A549 (cell line): ENCODE data around the gene LAMB1. TPM values are rescaled to one million over a fixed set of nuclear protein-coding genes. Genes with fewer than 3 reads are reported as not detected.
A peak's percentile ranks its signal among the peaks of the same experiment; 100 is the strongest.

Experiments
- ATAC-seq, 2 experiments: fragments of 200-7000 bp in 1 of 2; fragments of >200 bp in 1 of 2; cut with Nextera tagmentation in 1 of 2; cut with Tn5 transposase in 1 of 2; 3 replicates each; pipeline versions ENCODE4 v1.8.0 to v1.9.1; 2018 to 2020; ENCODE audit warnings: mild to moderate bottlenecking in 1 of 2, moderate library complexity in 1 of 2
- CTCF ChIA-PET: fragments of 300-600 bp; sonication (Branson Sonifier 250); formaldehyde crosslinking; extraction: SDS; loops from one replicate; lab custom pipeline; 2021; ENCODE audit warnings: antibody characterized with exemption, inconsistent platforms; lab: Yijun Ruan, JAX
- POLR2A ChIA-PET: fragments of 350-600 bp; formaldehyde crosslinking; extraction: SDS; loops from one replicate; lab custom pipeline; 2021; ENCODE audit warnings: antibody characterized with exemption, inconsistent platforms; lab: Yijun Ruan, JAX
- DNase-seq, 2 experiments: peaks; one replicate each; pipeline versions ENCODE4 v3.0.0 to v3.0.0-alpha.2; 2011 to 2016; ENCODE audit warnings: low read depth in 1 of 2, low spot score in 1 of 2
- FAIRE-seq: peaks from 2 replicates; lab custom pipeline; 2011; peaks lifted over from hg19 to GRCh38; lab: Jason Lieb, UNC
- H3K27ac ChIP-seq, 2 experiments: fragments of >200 bp; sonication (Bioruptor Twin); formaldehyde crosslinking; 3 replicates each; pipeline ENCODE4 v1.5.1; 2016 to 2017
- H3K4me1 ChIP-seq: fragments of >200 bp; sonication (Bioruptor Twin); formaldehyde crosslinking; 3 replicates; pipeline ENCODE4 v1.6.1; 2016
- H3K4me2 ChIP-seq: fragments of >200 bp; sonication (Bioruptor Twin); formaldehyde crosslinking; 3 replicates; pipeline ENCODE4 v1.6.1; 2016
- H3K4me3 ChIP-seq: fragments of >200 bp; sonication (Bioruptor Twin); formaldehyde crosslinking; 3 replicates; pipeline ENCODE4 v1.5.1; 2016
- H3K9me3 ChIP-seq: fragments of >200 bp; sonication (Bioruptor Twin); formaldehyde crosslinking; 3 replicates; pipeline ENCODE4 v1.6.1; 2016
- CHD4 ChIP-seq: fragments of 200-600 bp; sonication (generic); IDR thresholded peaks from 2 replicates; pipeline ENCODE4 v1.6.1; 2016; ENCODE audit warnings: antibody characterized with exemption, mild to moderate bottlenecking, borderline replicate concordance
- EHMT2 ChIP-seq: fragments of 200-600 bp; sonication (generic); IDR thresholded peaks from 2 replicates; pipeline ENCODE4 v1.6.1; 2016; ENCODE audit warnings: antibody characterized with exemption, low read depth, mild to moderate bottlenecking, moderate library complexity
- FOSL2 ChIP-seq, 2 experiments: fragments of 450-650 bp in 1 of 2; fragments of >200 bp in 1 of 2; sonication (Bioruptor Twin) in 1 of 2; formaldehyde crosslinking; IDR thresholded peaks; 2 replicates each; pipeline versions ENCODE4 v1.5.0 to v1.6.1; 2016 to 2020; ENCODE audit warnings: mild to moderate bottlenecking in 1 of 2, moderate library complexity in 1 of 2
- HOXA7 ChIP-seq: fragments of 250-450 bp; sonication (Bioruptor Pico); IDR thresholded peaks from 2 replicates; pipeline ENCODE4 v1.5.0; 2020; ENCODE audit warnings: mild to moderate bottlenecking, moderate library complexity
- JUNB ChIP-seq: fragments of >200 bp; sonication (Bioruptor Twin); formaldehyde crosslinking; IDR thresholded peaks from 2 replicates; pipeline ENCODE4 v1.6.1; 2016
- KDM1A ChIP-seq: fragments of 200-600 bp; sonication (generic); IDR thresholded peaks from 2 replicates; pipeline ENCODE4 v1.6.1; 2016; ENCODE audit warnings: low read depth, mild to moderate bottlenecking
- MAFK ChIP-seq: fragments of 450-650 bp; IDR thresholded peaks from 2 replicates; pipeline ENCODE4 v1.6.1; 2014; ENCODE audit not compliant: partially characterized antibody
- MAZ ChIP-seq: fragments of 150-350 bp; IDR thresholded peaks from 2 replicates; pipeline ENCODE4 v1.6.1; 2014; ENCODE audit warnings: antibody characterized with exemption, low read depth, low read length, borderline replicate concordance
- MYC ChIP-seq: IDR thresholded peaks from 2 replicates; pipeline ENCODE4 v1.6.1; 2012; ENCODE audit warnings: mild to moderate bottlenecking, inconsistent platforms, low read length, improper control_type of control experiment, borderline replicate concordance
- NR3C1 ChIP-seq: fragments of >200 bp; sonication (Bioruptor Twin); formaldehyde crosslinking; IDR thresholded peaks from 3 replicates; pipeline ENCODE4 v1.6.1; 2017
- PHF8 ChIP-seq: fragments of 200-600 bp; sonication (generic); IDR thresholded peaks from 2 replicates; pipeline ENCODE4 v1.6.1; 2016; ENCODE audit warnings: low read depth, mild to moderate bottlenecking, antibody characterized with exemption, moderate library complexity, borderline replicate concordance
- POLR2AphosphoS2 ChIP-seq: conservative IDR thresholded peaks from 2 replicates; pipeline ENCODE4 v1.6.1; 2012; ENCODE audit warnings: low read length, improper control_type of control experiment, inconsistent platforms
- RAD21 ChIP-seq, 2 experiments: fragments of >200 bp in 1 of 2; sonication (Bioruptor Twin) in 1 of 2; formaldehyde crosslinking in 1 of 2; IDR thresholded peaks in 1 of 2; conservative IDR thresholded peaks in 1 of 2; 2 replicates in 1 of 2; 3 replicates in 1 of 2; pipeline ENCODE4 v1.6.1; 2012 to 2018; ENCODE audit warnings: inconsistent platforms in 1 of 2
- RARB ChIP-seq: fragments of 250-450 bp; sonication (Bioruptor Pico); IDR thresholded peaks from 2 replicates; pipeline ENCODE4 v1.8.0; 2021; ENCODE audit warnings: mild to moderate bottlenecking, moderate library complexity
- RCOR1 ChIP-seq: fragments of 150-350 bp; IDR thresholded peaks from 2 replicates; pipeline ENCODE4 v1.6.1; 2014; ENCODE audit warnings: antibody characterized with exemption, low read length, low read depth
- RFX5 ChIP-seq: fragments of 450-650 bp; IDR thresholded peaks from 2 replicates; pipeline ENCODE4 v1.7.1; 2014; ENCODE audit warnings: antibody characterized with exemption, mild to moderate bottlenecking, moderate library complexity
- SMC3 ChIP-seq: fragments of >200 bp; sonication (Bioruptor Twin); formaldehyde crosslinking; IDR thresholded peaks from 3 replicates; pipeline ENCODE4 v1.6.1; 2018; ENCODE audit warnings: inconsistent platforms
- TP53 ChIP-seq: fragments of 250-450 bp; sonication (Bioruptor Pico); IDR thresholded peaks from 2 replicates; pipeline ENCODE4 v1.5.0; 2021; ENCODE audit warnings: mild to moderate bottlenecking, moderate library complexity
- ZSCAN20 ChIP-seq: fragments of 250-450 bp; sonication (Bioruptor Pico); IDR thresholded peaks from 2 replicates; pipeline ENCODE4 v1.8.0; 2022; ENCODE audit warnings: mild to moderate bottlenecking, moderate library complexity
- WGBS: methylation state at CpG from one replicate; pipeline ENCODE4 v1.1.6; 2017; ENCODE audit errors: missing lambda C conversion rate; 5-methylcytosine and 5-hydroxymethylcytosine counted together
- polyA plus RNA-seq, 4 experiments: library from polyadenylated mRNA; depleted of rRNA in 3 of 4; stranded (reverse); fragments of >200 nt; fragmentation: RNase III in 1 of 4; extraction: RNeasy Plus Mini Kit Qiagen cat#74134 plus additional on column Dnase treatment in 1 of 4; gene quantifications; 2 replicates in 3 of 4; 3 replicates in 1 of 4; pipeline ENCODE4 v1.2.3, GENCODE V29; 2011 to 2017
- TF ChIP-seq, protein P1 (sequence below): fragments of >200 bp; sonication (Bioruptor Twin); formaldehyde crosslinking; IDR thresholded peaks from 3 replicates; pipeline ENCODE4 v1.6.1; 2016
- TF ChIP-seq, protein P2 (sequence below): fragments of >200 bp; sonication (Bioruptor Twin); formaldehyde crosslinking; IDR thresholded peaks from 3 replicates; pipeline ENCODE4 v1.5.1; 2016
- TF ChIP-seq, protein P3 (sequence below): fragments of 250-450 bp; sonication (Bioruptor Pico); IDR thresholded peaks from 2 replicates; pipeline ENCODE4 v1.5.0; 2021; ENCODE audit warnings: mild to moderate bottlenecking, moderate library complexity, borderline replicate concordance

Gene LAMB1
- polyA plus RNA-seq, 2 of the 4 experiments (the other 2 are of a cell fraction): 142 to 162 TPM

DNA sequence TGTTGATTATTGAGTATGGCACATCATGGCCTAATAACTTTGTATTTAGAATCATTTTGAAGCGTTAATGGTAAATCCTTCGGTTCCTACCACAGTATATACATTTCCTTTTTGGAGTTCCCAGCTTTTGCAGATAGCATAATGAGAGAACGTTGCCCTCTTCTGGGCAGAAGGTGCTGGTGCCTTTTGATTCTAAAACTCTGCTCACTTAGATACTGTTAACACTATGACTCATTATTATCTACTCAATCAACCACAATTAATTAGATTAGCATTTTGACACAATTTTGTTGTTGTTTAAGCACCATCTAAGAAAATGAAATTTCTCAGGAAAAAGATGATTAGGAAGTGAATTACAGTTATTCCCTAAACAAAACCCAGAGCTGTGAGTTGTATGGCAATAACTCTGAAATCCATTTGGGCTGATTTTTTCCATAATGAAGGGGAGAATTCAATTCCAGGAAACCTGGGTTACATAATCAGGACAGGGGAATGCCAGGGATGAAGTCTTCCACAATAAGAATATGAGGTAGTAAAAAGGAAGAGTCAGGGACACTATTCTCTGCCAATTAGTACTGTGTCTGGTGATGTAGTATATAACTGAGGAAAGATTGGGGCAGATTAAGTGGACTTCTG lies 123.4 kb downstream of the LAMB1 start:
- Histone ChIP-seq H3K27ac (no peak overlapping the region), H3K4me3 (no peak overlapping the region), H3K4me1 (no peaks in the 10 kb centered on the region), H3K4me2 (peak overlapping the region; percentile 29; the same call in 2 of the 3 replicates), H3K9me3 (no peaks in the 10 kb centered on the region)
- TF ChIP-seq, protein P1, sequence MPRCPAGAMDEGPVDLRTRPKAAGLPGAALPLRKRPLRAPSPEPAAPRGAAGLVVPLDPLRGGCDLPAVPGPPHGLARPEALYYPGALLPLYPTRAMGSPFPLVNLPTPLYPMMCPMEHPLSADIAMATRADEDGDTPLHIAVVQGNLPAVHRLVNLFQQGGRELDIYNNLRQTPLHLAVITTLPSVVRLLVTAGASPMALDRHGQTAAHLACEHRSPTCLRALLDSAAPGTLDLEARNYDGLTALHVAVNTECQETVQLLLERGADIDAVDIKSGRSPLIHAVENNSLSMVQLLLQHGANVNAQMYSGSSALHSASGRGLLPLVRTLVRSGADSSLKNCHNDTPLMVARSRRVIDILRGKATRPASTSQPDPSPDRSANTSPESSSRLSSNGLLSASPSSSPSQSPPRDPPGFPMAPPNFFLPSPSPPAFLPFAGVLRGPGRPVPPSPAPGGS: no peak
- TF ChIP-seq SMC3 (peak; percentile 74), TP53 (CRISPR knock-in tag) (no peak), FOSL2 (IDR thresholded peaks at IDR 0.05) (no peak), FOSL2 (CRISPR knock-in tag; IDR thresholded peaks at IDR 0.05) (peak; percentile 85), EHMT2 (no peak), RAD21 (conservative IDR thresholded peaks at IDR 0.05 in 1 of 2, IDR thresholded peaks at IDR 0.05 in 1 of 2) (peak; percentile 75 to 81), NR3C1 (no peak), RFX5 (no peak)
- TF ChIP-seq, protein P2, sequence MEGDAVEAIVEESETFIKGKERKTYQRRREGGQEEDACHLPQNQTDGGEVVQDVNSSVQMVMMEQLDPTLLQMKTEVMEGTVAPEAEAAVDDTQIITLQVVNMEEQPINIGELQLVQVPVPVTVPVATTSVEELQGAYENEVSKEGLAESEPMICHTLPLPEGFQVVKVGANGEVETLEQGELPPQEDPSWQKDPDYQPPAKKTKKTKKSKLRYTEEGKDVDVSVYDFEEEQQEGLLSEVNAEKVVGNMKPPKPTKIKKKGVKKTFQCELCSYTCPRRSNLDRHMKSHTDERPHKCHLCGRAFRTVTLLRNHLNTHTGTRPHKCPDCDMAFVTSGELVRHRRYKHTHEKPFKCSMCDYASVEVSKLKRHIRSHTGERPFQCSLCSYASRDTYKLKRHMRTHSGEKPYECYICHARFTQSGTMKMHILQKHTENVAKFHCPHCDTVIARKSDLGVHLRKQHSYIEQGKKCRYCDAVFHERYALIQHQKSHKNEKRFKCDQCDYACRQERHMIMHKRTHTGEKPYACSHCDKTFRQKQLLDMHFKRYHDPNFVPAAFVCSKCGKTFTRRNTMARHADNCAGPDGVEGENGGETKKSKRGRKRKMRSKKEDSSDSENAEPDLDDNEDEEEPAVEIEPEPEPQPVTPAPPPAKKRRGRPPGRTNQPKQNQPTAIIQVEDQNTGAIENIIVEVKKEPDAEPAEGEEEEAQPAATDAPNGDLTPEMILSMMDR: peak; percentile 83
- peak; percentile 56 to 63 for DNase-seq
- 1% methylated on average over 3 of the region's 3 CpGs for WGBS
- peak; percentile 77 for FAIRE-seq
- peak; percentile 75 to 87; a peak in 5 of 6 replicates for ATAC-seq
- ChIA-PET POLR2A (interaction anchor here (2.3 kb wide), 1 partner anchor 136 kb away, joined by 22 read pairs; the partner anchor contains the start of gene CBLL1), CTCF (interaction anchor here (0.6 to 8.2 kb wide), 38 partner anchors 9 to 1093 kb away, joined by 3 to 132 read pairs (median 4); partner anchors contain the start of genes CBLL1 and DLD)

DNA sequence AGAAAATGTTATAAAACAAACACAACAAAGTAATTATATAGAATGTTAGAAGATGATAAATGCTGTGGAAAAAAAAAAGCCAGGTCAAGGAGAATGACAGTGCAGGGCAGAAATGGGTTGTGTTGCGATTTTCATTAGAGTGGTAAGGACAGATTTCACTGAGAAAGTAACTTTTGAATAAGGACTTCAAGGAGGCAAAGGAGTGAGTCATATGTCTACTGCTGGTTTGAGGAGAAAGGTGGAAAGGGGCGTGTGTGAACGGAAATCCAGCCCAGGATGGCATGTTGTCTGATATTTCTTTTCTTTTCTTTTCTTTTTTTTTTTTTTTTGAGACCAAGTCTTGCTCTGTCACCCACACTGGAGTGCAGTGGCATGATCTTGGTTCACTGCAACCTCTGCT lies 124.3 kb downstream of the LAMB1 start:
- FAIRE-seq: no peak
- TF ChIP-seq FOSL2 (IDR thresholded peaks at IDR 0.05) (no peak), FOSL2 (CRISPR knock-in tag; IDR thresholded peaks at IDR 0.05) (no peak), RAD21 (conservative IDR thresholded peaks at IDR 0.05 in 1 of 2, IDR thresholded peaks at IDR 0.05 in 1 of 2) (no peak), JUNB (no peak), MAZ (no peak), RCOR1 (no peak), MYC (no peak), SMC3 (no peak), HOXA7 (CRISPR knock-in tag) (no peak), RFX5 (no peak), KDM1A (no peak), PHF8 (no peak)
- Histone ChIP-seq H3K4me1 (no peaks in the 10 kb centered on the region), H3K4me3 (no peak overlapping the region), H3K4me2 (no peak overlapping the region), H3K9me3 (no peaks in the 10 kb centered on the region), H3K27ac (no peak overlapping the region)
- DNase-seq: no peak
- 43% methylated on average over 3 of the region's 3 CpGs for WGBS
- ChIA-PET CTCF (interaction anchor here (0.6 to 8.2 kb wide), 33 partner anchors 8 to 731 kb away, joined by 3 to 132 read pairs (median 4); partner anchors contain the start of genes CBLL1 and DLD), POLR2A (interaction anchor here (1.5 to 2.3 kb wide), 2 partner anchors 135 kb away, joined by 9 to 22 read pairs; partner anchors contain the start of gene CBLL1)
- no peak for ATAC-seq

DNA sequence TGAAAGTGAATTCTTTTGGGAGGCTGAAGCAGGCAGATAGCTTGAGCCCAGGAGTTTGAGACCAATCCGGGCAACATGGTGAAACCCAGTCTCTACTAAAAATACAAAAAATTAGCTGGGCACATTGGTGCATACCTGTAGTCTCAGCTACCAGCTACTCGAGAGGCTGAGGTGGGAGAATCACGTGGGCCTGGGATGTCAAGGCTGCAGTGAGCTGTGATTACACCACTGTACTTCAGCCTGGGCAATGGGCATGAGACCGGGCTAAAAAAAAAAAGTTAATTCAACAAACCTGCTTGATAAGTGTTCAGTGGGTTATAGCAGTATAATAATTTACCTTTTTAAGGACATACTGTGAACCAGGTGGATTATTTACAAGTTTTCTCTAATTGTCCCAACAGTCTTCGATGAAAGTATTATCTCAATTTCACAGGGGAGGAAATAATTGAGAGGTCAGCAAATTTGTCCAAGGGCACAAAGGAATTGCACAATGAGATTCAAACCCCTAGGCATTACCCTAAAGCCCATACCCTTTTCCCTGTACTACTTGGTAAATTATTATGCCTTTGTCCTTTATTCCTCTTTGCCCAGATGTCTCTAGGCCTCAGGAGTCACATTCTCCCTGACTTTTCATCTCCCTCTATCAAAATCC lies 125.1 kb downstream of the LAMB1 start:
- no peak for ATAC-seq
- Histone ChIP-seq H3K4me2 (no peak overlapping the region), H3K9me3 (no peaks in the 10 kb centered on the region), H3K4me1 (no peaks in the 10 kb centered on the region), H3K4me3 (no peak overlapping the region), H3K27ac (no peak overlapping the region)
- no peak for FAIRE-seq
- CTCF ChIA-PET: interaction anchor here (0.6 to 8.2 kb wide), 4 partner anchors 27 to 414 kb away, joined by 4 to 132 read pairs (median 11); partner anchors contain the start of gene CBLL1
- DNase-seq: no peak
- TF ChIP-seq ZSCAN20 (no peak), MAFK (peak; percentile 82), FOSL2 (IDR thresholded peaks at IDR 0.05) (no peak), FOSL2 (CRISPR knock-in tag; IDR thresholded peaks at IDR 0.05) (no peak), RARB (CRISPR knock-in tag) (no peak), KDM1A (no peak), POLR2AphosphoS2 (no peak), CHD4 (no peak)
- TF ChIP-seq, protein P3, sequence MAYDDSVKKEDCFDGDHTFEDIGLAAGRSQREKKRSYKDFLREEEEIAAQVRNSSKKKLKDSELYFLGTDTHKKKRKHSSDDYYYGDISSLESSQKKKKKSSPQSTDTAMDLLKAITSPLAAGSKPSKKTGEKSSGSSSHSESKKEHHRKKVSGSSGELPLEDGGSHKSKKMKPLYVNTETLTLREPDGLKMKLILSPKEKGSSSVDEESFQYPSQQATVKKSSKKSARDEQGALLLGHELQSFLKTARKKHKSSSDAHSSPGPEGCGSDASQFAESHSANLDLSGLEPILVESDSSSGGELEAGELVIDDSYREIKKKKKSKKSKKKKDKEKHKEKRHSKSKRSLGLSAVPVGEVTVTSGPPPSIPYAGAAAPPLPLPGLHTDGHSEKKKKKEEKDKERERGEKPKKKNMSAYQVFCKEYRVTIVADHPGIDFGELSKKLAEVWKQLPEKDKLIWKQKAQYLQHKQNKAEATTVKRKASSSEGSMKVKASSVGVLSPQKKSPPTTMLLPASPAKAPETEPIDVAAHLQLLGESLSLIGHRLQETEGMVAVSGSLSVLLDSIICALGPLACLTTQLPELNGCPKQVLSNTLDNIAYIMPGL (CRISPR knock-in tag): no peak
- POLR2A ChIA-PET: interaction anchor here (1.5 kb wide), 1 partner anchor 134 kb away, joined by 9 read pairs; the partner anchor contains the start of gene CBLL1
- WGBS: 50% methylated on average over 5 of the region's 5 CpGs
